Type B pancreatic cell (in vitro differentiated cells): ENCODE measurements around the gene ETV7. TPM values are rescaled to one million over a fixed set of nuclear protein-coding genes. Genes with fewer than 3 reads are reported as not detected.

Experiments used
- DNase-seq: peaks from one replicate; pipeline ENCODE4 v3.0.0; 2021; ENCODE audit warnings: mixed read lengths; ENCODE audit not compliant: unreplicated experiment; ENCODE audit errors: extremely low spot score
- H3K27ac Mint-ChIP-seq: 2 replicates; pipeline ENCODE4 v1.8.0; 2021; ENCODE audit warnings: mild to moderate bottlenecking, mixed read lengths
- H3K27me3 Mint-ChIP-seq: 2 replicates; pipeline ENCODE4 v1.8.0; 2021; ENCODE audit warnings: mixed read lengths
- H3K36me3 Mint-ChIP-seq: 2 replicates; pipeline ENCODE4 v1.8.0; 2021; ENCODE audit warnings: mixed read lengths
- H3K4me1 Mint-ChIP-seq: one replicate; pipeline ENCODE4 v1.8.0; 2021; ENCODE audit warnings: mixed read lengths; ENCODE audit not compliant: unreplicated experiment
- H3K4me3 Mint-ChIP-seq: 2 replicates; pipeline ENCODE4 v1.8.0; 2021; ENCODE audit warnings: mild to moderate bottlenecking, mixed read lengths
- H3K9me3 Mint-ChIP-seq: 2 replicates; pipeline ENCODE4 v1.8.0; 2021; ENCODE audit warnings: mixed read lengths
- CTCF ChIP-seq: fragments of 200-600 bp; sonication (generic); conservative IDR thresholded peaks from 2 replicates; pipeline ENCODE4 v1.5.0; 2021; ENCODE audit warnings: antibody characterized with exemption, mild to moderate bottlenecking
- total RNA-seq: library from RNA; stranded (reverse); gene quantifications from 2 replicates; pipeline ENCODE4 v1.2.1, GENCODE V29; 2021; ENCODE audit warnings: low replicate concordance

Gene ETV7
- total RNA-seq, 1 donor from 2014 or later, result 1.7 TPM

DNA sequence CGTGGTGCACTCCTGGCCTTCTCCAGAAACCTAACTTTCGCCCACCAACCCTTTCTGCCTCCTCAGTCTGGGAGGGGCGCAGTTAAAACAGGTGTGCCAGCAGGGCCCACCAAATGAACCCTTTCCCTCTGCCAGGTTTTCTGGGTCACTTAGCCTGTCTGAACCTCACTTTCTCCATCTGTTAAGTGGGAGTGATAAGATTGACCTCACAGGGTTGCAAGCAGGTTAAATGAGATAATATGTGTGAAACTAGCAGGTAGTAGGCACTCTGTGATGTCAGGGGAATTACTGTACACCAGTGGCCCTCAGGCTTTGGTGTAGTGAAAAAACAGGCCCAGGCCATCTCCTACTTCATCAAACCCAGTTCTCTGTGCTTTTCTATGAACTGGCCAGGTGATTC lies 64.9 kb downstream of the ETV7 start:
- no peak for TF ChIP-seq CTCF
- Mint-ChIP-seq H3K4me1 (peaks cover 24% of the 10 kb centered on the region), H3K27me3 (no peaks in the 10 kb centered on the region), H3K36me3 (no peaks in the 10 kb centered on the region), H3K9me3 (no peaks in the 10 kb centered on the region), H3K27ac (no peak overlapping the region), H3K4me3 (no peak overlapping the region)
- no peak for DNase-seq

GRCh38 chr6:36320475-36320874 lies 67.0 kb downstream of the ETV7 start:
- no peak for DNase-seq

GRCh38 chr6:36319821-36320220 lies 67.6 kb downstream of the ETV7 start:
- no peak overlapping the region for H3K4me3 Mint-ChIP-seq
- no peaks in the 10 kb centered on the region for H3K36me3 Mint-ChIP-seq
- no peak for TF ChIP-seq CTCF
- H3K4me1 Mint-ChIP-seq, result peaks cover 8% of the 10 kb centered on the region
- no peaks in the 10 kb centered on the region for H3K9me3 Mint-ChIP-seq
- no peak overlapping the region for H3K27ac Mint-ChIP-seq
- no peaks in the 10 kb centered on the region for H3K27me3 Mint-ChIP-seq
- no peak for DNase-seq

More at GRCh38 chr6:36320475-36320874, 67.0 kb downstream of the ETV7 start:
- Mint-ChIP-seq H3K27me3 (no peaks in the 10 kb centered on the region), H3K27ac (peak overlapping the region; percentile 77), H3K36me3 (no peaks in the 10 kb centered on the region), H3K4me3 (no peak overlapping the region), H3K9me3 (no peaks in the 10 kb centered on the region), H3K4me1 (peaks cover 8% of the 10 kb centered on the region)
- no peak for TF ChIP-seq CTCF

GRCh38 chr6:36319436-36319762 lies 68.1 kb downstream of the ETV7 start:
- H3K27ac Mint-ChIP-seq, result no peak overlapping the region
- H3K27me3 Mint-ChIP-seq, result no peaks in the 10 kb centered on the region
- no peak overlapping the region for H3K4me3 Mint-ChIP-seq
- no peak for TF ChIP-seq CTCF
- H3K4me1 Mint-ChIP-seq, result peaks cover 10% of the 10 kb centered on the region
- no peak for DNase-seq
- no peaks in the 10 kb centered on the region for H3K9me3 Mint-ChIP-seq
- H3K36me3 Mint-ChIP-seq, result no peaks in the 10 kb centered on the region

DNA sequence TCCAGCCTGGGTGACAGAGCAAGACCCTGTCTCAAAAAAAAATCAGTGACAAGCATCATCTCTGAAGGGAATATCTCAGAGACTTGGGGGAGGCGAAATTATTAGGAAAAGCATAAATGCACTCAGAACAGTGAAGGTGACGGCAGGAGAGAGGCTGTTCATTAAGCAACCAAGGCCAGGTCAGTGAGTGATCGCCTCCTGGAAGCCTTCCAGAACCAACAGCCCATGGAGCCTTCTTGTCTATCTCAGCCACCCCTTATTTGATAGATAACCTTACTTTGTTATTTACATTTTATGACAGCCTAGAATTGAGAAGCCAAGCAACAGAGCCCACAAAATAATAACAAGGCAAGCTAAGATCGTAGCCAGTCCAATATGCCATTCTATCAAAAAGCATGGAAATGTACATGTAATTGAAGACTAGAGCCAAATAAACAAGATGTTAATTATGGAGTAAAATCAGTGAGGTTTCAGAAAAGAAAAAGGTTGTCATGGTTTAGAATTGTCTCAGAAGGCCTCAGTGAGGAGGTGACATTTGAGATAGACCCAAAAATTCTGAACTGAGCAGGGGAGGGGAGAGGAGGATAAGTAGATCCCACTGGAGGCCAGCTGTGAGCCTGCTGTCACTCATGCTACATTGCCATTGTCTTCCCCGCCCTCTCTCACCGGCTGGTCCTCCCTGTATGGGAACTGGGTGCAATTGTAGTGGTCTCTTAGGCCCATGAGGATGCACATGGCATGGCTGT lies 68.6 kb downstream of the ETV7 start:
- TF ChIP-seq CTCF, result no peak
- H3K27ac Mint-ChIP-seq, result no peak overlapping the region

More for the DNA sequence above, 68.6 kb downstream of the ETV7 start:
- H3K36me3 Mint-ChIP-seq, result no peaks in the 10 kb centered on the region
- no peak for DNase-seq
- no peaks in the 10 kb centered on the region for H3K27me3 Mint-ChIP-seq
- H3K4me3 Mint-ChIP-seq, result no peak overlapping the region
- peaks cover 15% of the 10 kb centered on the region for H3K4me1 Mint-ChIP-seq
- no peaks in the 10 kb centered on the region for H3K9me3 Mint-ChIP-seq
